H9 (cell line): ENCODE measurements around the gene ABCG2. TPM values are rescaled to one million over a fixed set of nuclear protein-coding genes. Genes with fewer than 3 reads are reported as not detected.

Experiments used
- DNase-seq: peaks from one replicate; pipeline ENCODE4 v3.0.0-alpha.2; 2017
- H2AFZ ChIP-seq: one replicate; pipeline ENCODE4 v1.6.1; 2013; ENCODE audit warnings: mild to moderate bottlenecking, low read length, control low read depth, moderate library complexity
- H2AK5ac ChIP-seq: 2 replicates; pipeline ENCODE4 v1.6.1; 2013; ENCODE audit warnings: low read length, control low read depth, mixed read lengths; ENCODE audit not compliant: insufficient read length
- H2BK120ac ChIP-seq: one replicate; pipeline ENCODE4 v1.6.1; 2013; ENCODE audit warnings: low read depth, mild to moderate bottlenecking, low read length, control low read depth, inconsistent platforms; ENCODE audit not compliant: poor library complexity, severe bottlenecking
- H2BK12ac ChIP-seq: 2 replicates; pipeline ENCODE4 v1.6.1; 2013; ENCODE audit warnings: low read length, control low read depth, mixed read lengths, low read depth; ENCODE audit not compliant: insufficient read length
- H2BK15ac ChIP-seq: 2 replicates; pipeline ENCODE4 v1.6.1; 2013; ENCODE audit warnings: low read depth, low read length, control low read depth
- H2BK20ac ChIP-seq: one replicate; pipeline ENCODE4 v1.6.1; 2013; ENCODE audit warnings: low read depth, mild to moderate bottlenecking, low read length, control low read depth, inconsistent platforms; ENCODE audit not compliant: poor library complexity, severe bottlenecking
- H2BK5ac ChIP-seq: 2 replicates; pipeline ENCODE4 v1.6.1; 2013; ENCODE audit warnings: low read length, control low read depth, mixed read lengths; ENCODE audit not compliant: insufficient read length
- H3K14ac ChIP-seq: 2 replicates; pipeline ENCODE4 v1.6.1; 2013; ENCODE audit warnings: low read length, control low read depth; ENCODE audit not compliant: insufficient read depth
- H3K18ac ChIP-seq: 2 replicates; pipeline ENCODE4 v1.6.1; 2013; ENCODE audit warnings: low read depth, mild to moderate bottlenecking, mixed read lengths, low read length, control low read depth; ENCODE audit not compliant: insufficient read length
- H3K23ac ChIP-seq: 2 replicates; pipeline ENCODE4 v1.6.1; 2013; ENCODE audit warnings: low read length, control low read depth, mixed read lengths, low read depth; ENCODE audit not compliant: insufficient read length
- H3K23me2 ChIP-seq: 2 replicates; pipeline ENCODE4 v1.6.1; 2013; ENCODE audit warnings: low read depth, mild to moderate bottlenecking, mixed read lengths, low read length, control low read depth; ENCODE audit not compliant: insufficient read length, poor library complexity, severe bottlenecking
- H3K27ac ChIP-seq: 2 replicates; pipeline ENCODE4 v1.5.1; 2013; ENCODE audit warnings: low read length, control low read depth, mixed read lengths, low read depth; ENCODE audit not compliant: insufficient read length
- H3K27me3 ChIP-seq: 2 replicates; pipeline ENCODE4 v1.6.1; 2013; ENCODE audit warnings: low read length, control low read depth, inconsistent platforms; ENCODE audit not compliant: insufficient read depth
- H3K4ac ChIP-seq: 2 replicates; pipeline ENCODE4 v1.6.1; 2013; ENCODE audit warnings: low read depth, mild to moderate bottlenecking, control low read depth, inconsistent platforms, low read length, moderate library complexity
- H3K4me1 ChIP-seq: 2 replicates; pipeline ENCODE4 v1.6.1; 2013; ENCODE audit warnings: low read length, control low read depth, inconsistent platforms; ENCODE audit not compliant: insufficient read depth
- H3K4me2 ChIP-seq: 2 replicates; pipeline ENCODE4 v1.6.1; 2013; ENCODE audit warnings: low read length, control low read depth, mixed read lengths; ENCODE audit not compliant: insufficient read length, insufficient read depth
- H3K56ac ChIP-seq: 2 replicates; pipeline ENCODE4 v1.6.1; 2013; ENCODE audit warnings: low read depth, mild to moderate bottlenecking, mixed read lengths, low read length, control low read depth; ENCODE audit not compliant: insufficient read length
- H3K79me1 ChIP-seq: 2 replicates; pipeline ENCODE4 v1.6.1; 2013; ENCODE audit warnings: low read depth, mild to moderate bottlenecking, moderate library complexity, low read length, control low read depth, inconsistent platforms; ENCODE audit not compliant: insufficient read depth, poor library complexity, severe bottlenecking
- H3K79me2 ChIP-seq: 2 replicates; pipeline ENCODE4 v1.6.1; 2013; ENCODE audit warnings: low read length, control low read depth, inconsistent platforms; ENCODE audit not compliant: insufficient read depth
- H3K9ac ChIP-seq: 2 replicates; pipeline ENCODE4 v1.6.1; 2013; ENCODE audit warnings: low read length, control low read depth, mixed read lengths; ENCODE audit not compliant: insufficient read length; ENCODE audit errors: extremely low read depth
- H3K9me3 ChIP-seq: one replicate; pipeline ENCODE4 v1.6.1; 2013; ENCODE audit warnings: low read depth, low read length, inconsistent platforms; ENCODE audit not compliant: control insufficient read depth
- H3T11ph ChIP-seq: one replicate; pipeline ENCODE4 v1.6.1; 2013; ENCODE audit warnings: mild to moderate bottlenecking, low read length, control low read depth, inconsistent platforms
- H4K20me1 ChIP-seq: one replicate; pipeline ENCODE4 v1.6.1; 2013; ENCODE audit not compliant: control insufficient read depth, insufficient read length, insufficient read depth
- H4K5ac ChIP-seq: 2 replicates; pipeline ENCODE4 v1.6.1; 2013; ENCODE audit warnings: low read depth, mild to moderate bottlenecking, mixed read lengths, low read length, control low read depth; ENCODE audit not compliant: insufficient read length
- H4K8ac ChIP-seq: replicated peaks from 2 replicates; pipeline ENCODE4 v1.6.1; 2013; ENCODE audit warnings: low read length, control low read depth, mixed read lengths, low read depth; ENCODE audit not compliant: insufficient read length
- H4K91ac ChIP-seq: 2 replicates; pipeline ENCODE4 v1.6.1; 2013; ENCODE audit warnings: low read depth, mild to moderate bottlenecking, moderate library complexity, mixed read lengths, low read length, control low read depth; ENCODE audit not compliant: insufficient read length
- H3K27ac Mint-ChIP-seq, 3 experiments: 2 replicates in 2 of 3; 3 replicates in 1 of 3; pipeline ENCODE4 v1.8.0; 2020 to 2021; ENCODE audit warnings: mixed read lengths in 3 of 3, mild to moderate bottlenecking in 1 of 3, moderate library complexity in 1 of 3
- H3K27me3 Mint-ChIP-seq: 2 replicates; pipeline ENCODE4 v1.8.0; 2021; ENCODE audit warnings: low read depth, mild to moderate bottlenecking, moderate library complexity, mixed read lengths
- H3K36me3 Mint-ChIP-seq, 3 experiments: 2 replicates in 2 of 3; 3 replicates in 1 of 3; pipeline ENCODE4 v1.8.0; 2020 to 2021; ENCODE audit warnings: low read depth in 3 of 3, mixed read lengths in 3 of 3; ENCODE audit not compliant: insufficient read depth in 1 of 3
- H3K4me1 Mint-ChIP-seq, 2 experiments: 2 replicates each; pipeline ENCODE4 v1.8.0; 2020; ENCODE audit warnings: mixed read lengths in 2 of 2
- H3K4me3 Mint-ChIP-seq, 2 experiments: 2 replicates in 1 of 2; 3 replicates in 1 of 2; pipeline ENCODE4 v1.8.0; 2020 to 2021; ENCODE audit warnings: mild to moderate bottlenecking in 2 of 2, mixed read lengths in 2 of 2, moderate library complexity in 1 of 2
- H3K9me3 Mint-ChIP-seq, 2 experiments: 2 replicates in 1 of 2; 3 replicates in 1 of 2; pipeline ENCODE4 v1.8.0; 2020; ENCODE audit warnings: mild to moderate bottlenecking in 2 of 2, mixed read lengths in 2 of 2, moderate library complexity in 1 of 2
- CTCF ChIP-seq: fragments of 200-600 bp; sonication (generic); conservative IDR thresholded peaks from 3 replicates; pipeline ENCODE4 v1.8.0; 2021; ENCODE audit warnings: antibody characterized with exemption, mild to moderate bottlenecking
- WGBS: extraction: QIAGEN DNeasy Blood & Tissue Kit; methylation state at CpG from one replicate; pipeline ENCODE4 v1.1.7; 2013; ENCODE audit warnings: missing lambda C conversion rate, low lambda C conversion rate, mixed read lengths; ENCODE audit not compliant: insufficient read length; ENCODE audit errors: extremely low coverage; 5-methylcytosine and 5-hydroxymethylcytosine counted together
- total RNA-seq: library from RNA; stranded (reverse); gene quantifications from 2 replicates; pipeline ENCODE4 v1.2.1, GENCODE V29; 2021

The ABCG2 gene
- total RNA-seq, 1 experiment from 2014 or later: 1.5 TPM

DNA sequence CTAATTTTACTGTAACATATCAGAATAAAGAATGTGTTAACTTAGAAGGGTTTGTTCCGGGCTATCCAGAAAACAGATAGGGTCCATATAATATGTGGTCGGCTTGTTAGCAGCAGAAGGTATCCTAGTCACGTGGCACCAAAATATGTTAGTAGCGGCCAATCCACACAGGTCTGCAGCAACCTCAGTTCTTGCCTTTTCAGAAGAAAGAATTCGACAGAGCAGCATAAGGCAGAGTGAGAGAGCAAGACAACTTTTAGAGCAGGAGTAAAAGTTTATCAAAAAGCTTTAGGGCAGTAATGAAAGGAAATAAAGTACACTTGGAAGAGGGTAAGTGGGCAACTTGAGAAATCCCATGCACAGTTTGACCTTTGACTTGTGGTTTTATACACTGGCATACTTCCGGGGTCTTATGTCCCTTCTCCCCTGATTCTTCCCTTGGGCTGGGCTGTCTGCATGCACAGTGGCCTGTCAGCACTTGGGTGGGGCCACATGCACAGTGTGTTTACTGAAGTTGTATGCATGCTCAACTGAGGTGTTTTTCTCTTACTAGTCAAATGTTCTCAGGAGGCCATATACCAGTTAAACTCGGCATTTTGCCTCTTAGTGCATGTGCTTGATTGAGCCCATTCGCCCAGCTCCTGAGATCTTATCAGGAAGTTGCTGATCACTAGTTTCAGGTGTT is 37.0 kb upstream of the ABCG2 start:
- H3K36me3 Mint-ChIP-seq: no peaks in the 10 kb centered on the region
- H3K23ac ChIP-seq: no peak overlapping the region
- DNase-seq: no peak
- H2BK12ac ChIP-seq: no peak overlapping the region
- H3K4me1 Mint-ChIP-seq: peaks cover 15 to 18% of the 10 kb centered on the region in 2 experiments
- no peak overlapping the region for H4K91ac ChIP-seq
- no peaks in the 10 kb centered on the region for H3K9me3 Mint-ChIP-seq
- H3K79me2 ChIP-seq: no peaks in the 10 kb centered on the region
- WGBS: no CpG with 5 or more reads among the region's 8 CpGs
- TF ChIP-seq CTCF: no peak
- H3K27me3 Mint-ChIP-seq: no peaks in the 10 kb centered on the region
- H3T11ph ChIP-seq: no peak overlapping the region
- no peak overlapping the region for H3K4me3 Mint-ChIP-seq
- no peak overlapping the region for H3K14ac ChIP-seq
- no peak overlapping the region for H3K56ac ChIP-seq
- H3K4me1 ChIP-seq: peaks cover 6% of the 10 kb centered on the region; the same call in 1 of the 2 replicates
- no peak overlapping the region for H3K18ac ChIP-seq
- H3K79me1 ChIP-seq: no peaks in the 10 kb centered on the region
- H2AFZ ChIP-seq: no peak overlapping the region
- no peak overlapping the region for H2BK20ac ChIP-seq
- no peaks in the 10 kb centered on the region for H4K20me1 ChIP-seq
- no peak overlapping the region for H4K5ac ChIP-seq
- no peak overlapping the region for H2BK5ac ChIP-seq
- H2BK15ac ChIP-seq: no peak overlapping the region
- no peaks in the 10 kb centered on the region for H3K23me2 ChIP-seq
- H3K27ac Mint-ChIP-seq: peak overlapping the region; percentile 45 to 50 (median 48); a peak in 3 of 7 replicates
- H2BK120ac ChIP-seq: no peak overlapping the region
- H4K8ac ChIP-seq: no peak overlapping the region
- no peak overlapping the region for H3K4me2 ChIP-seq
- peak overlapping the region; percentile 28 for H3K27ac ChIP-seq
- no peak overlapping the region for H3K9ac ChIP-seq
- H3K4ac ChIP-seq: no peak overlapping the region
- H2AK5ac ChIP-seq: no peak overlapping the region
- H3K9me3 ChIP-seq: no peaks in the 10 kb centered on the region
- H3K27me3 ChIP-seq: no peaks in the 10 kb centered on the region
